Hematopoietic multipotent progenitor cell (in vitro differentiated cells): ENCODE data around the gene LPCAT1. TPM values are rescaled to one million over a fixed set of nuclear protein-coding genes. Genes with fewer than 3 reads are reported as not detected.

Experiments
- DNase-seq, 3 donors: peaks; one replicate each; pipeline ENCODE4 v3.0.0-alpha.2; 2011 to 2015; ENCODE audit warnings: low read depth in 2 of 3, low spot score in 2 of 3
- total RNA-seq: library from RNA; depleted of rRNA; stranded (reverse); fragments of >200 nt; gene quantifications from one replicate; pipeline ENCODE4 v1.2.3, GENCODE V29; 2012

LPCAT1 gene
- total RNA-seq, 1 donor, result 27.5 TPM

DNA sequence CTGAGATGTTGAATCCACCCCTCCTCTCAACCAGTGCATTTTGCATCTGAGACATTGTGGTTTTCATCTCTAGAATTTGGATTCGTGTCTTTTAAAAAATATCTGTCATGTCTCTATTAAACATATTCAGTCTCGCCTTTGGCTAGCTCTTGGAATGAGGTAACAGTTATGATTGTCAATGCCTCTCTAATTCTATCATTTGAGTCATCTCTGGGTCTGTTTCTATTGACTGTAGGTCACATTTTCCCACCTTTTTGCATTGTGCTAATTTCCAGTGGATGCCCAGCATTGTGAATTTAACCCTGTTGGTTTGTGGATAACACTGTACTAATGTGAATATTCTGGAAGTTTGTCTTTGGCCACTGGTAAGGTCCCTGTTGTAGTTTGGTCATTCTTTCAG, 70.1 kb downstream of the LPCAT1 start:
- DNase-seq, result no peak

DNA sequence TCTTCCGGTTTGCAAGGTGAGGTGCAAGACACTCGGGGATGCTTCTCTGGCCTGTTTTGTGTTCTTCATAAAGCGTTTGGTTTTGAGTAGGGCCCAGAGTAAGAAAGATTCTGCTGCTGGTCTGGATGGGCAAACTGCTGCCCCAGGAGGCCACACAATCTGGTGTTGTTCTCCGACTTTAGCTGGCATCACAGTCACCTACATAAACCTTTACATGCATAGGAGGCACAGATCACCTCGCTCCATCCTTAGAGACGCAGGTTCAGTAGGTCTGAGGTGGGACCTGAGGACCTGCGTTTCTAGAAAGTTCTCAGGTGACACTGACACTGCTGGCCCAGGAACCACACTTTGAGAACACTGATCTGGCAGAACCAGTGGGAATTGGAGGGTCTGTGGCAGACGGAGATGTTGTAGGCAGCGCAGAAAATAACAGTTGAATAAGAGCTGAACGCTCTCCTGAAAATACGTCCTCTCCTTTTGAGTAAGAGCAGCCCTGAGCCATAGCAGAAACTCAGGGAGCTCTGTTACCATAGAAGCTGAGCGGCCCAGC, 74.6 kb downstream of the LPCAT1 start:
- no peak for DNase-seq

DNA sequence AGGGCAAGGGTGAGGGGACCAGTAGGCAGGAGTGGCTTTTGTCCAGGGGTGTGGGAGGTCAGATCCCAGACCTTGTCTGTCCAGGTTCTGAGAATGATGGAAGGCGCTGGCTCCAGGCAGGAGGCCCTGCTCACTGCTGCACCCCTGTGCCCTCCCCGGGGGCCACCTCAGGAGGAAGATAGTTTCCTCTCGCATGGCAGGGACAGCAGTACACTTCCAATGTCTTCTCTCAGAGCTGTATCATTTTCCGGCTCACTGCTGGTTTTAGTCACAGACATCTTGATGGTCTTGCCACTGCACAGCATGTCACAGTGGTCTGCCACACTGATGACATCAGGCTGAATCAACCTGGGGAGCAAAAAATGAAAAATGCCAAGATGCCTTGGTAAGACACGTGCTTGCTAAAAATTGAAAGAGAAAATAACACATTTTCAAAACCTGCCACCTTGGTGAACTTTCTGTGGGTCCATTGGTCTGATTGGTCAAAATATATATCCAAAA, 75.2 kb downstream of the LPCAT1 start:
- no peak for DNase-seq

DNA sequence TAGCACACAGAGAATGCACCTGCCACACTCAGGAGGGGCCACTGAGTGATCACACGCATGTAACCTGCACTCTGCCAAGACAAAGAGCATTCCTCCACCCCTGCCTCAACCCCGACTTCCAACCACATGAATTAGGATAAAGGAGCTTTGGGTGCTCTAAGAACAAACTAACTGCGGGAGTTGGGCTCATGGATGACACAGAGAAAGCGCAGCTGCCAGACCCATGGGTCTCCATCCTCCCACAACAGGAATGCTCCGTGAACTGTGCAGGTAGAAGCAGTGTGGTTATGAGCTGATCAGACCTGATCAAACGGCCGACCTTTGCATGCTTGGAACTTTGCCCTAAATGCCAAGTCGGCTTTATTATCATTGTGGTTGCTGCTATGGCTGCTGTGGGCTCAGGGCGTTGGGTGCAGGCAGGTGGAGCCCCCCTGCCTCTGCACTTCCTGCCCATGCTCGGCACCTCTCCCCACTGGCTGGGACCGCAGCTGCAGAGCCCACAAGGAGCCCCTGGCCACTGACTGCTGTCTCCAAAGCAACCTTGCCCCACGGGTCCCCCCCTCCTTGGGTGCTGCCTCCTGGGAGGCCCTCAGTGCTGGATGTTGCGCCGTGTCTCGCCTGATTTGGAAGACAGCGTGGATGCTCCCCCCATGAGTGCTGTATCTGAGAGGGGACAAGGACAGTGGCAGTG, 75.9 kb downstream of the LPCAT1 start:
- no peak for DNase-seq

DNA sequence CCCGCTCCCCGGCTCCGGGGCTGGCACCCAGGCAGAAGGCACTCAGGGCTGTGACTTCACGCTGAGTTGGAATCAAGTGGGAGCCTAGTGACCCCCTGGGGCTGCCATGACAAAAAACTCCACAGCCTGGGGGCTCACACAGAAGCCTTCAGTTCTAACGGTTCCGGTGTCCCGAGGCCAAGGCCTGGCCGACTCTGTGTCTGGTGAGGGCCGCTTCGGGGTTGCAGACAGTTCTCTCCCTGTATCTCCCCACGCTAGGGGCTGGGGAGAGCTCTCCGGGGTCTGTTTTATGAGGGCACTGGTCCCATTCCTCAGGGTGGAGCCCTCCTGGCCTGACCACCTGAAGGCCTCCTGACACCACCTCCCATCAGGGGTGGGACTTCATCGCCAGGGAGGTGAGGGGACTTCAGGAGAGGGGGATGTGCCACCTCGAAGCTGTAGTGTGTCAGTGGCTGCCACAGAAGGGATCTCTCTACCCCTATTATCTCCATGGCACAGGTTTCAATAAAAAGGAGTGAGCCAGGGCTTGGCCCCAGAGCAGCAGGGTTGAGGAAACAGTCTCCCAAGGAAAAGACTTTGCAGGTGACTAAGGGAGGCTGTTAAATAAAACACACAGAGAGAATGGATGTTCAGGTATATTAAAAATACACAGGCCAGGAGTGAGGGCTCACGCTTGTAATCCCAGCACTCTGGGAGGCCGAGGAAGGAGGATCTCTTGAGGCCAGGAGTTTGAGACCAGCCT, 77.0 kb downstream of the LPCAT1 start:
- DNase-seq, result no peak

DNA sequence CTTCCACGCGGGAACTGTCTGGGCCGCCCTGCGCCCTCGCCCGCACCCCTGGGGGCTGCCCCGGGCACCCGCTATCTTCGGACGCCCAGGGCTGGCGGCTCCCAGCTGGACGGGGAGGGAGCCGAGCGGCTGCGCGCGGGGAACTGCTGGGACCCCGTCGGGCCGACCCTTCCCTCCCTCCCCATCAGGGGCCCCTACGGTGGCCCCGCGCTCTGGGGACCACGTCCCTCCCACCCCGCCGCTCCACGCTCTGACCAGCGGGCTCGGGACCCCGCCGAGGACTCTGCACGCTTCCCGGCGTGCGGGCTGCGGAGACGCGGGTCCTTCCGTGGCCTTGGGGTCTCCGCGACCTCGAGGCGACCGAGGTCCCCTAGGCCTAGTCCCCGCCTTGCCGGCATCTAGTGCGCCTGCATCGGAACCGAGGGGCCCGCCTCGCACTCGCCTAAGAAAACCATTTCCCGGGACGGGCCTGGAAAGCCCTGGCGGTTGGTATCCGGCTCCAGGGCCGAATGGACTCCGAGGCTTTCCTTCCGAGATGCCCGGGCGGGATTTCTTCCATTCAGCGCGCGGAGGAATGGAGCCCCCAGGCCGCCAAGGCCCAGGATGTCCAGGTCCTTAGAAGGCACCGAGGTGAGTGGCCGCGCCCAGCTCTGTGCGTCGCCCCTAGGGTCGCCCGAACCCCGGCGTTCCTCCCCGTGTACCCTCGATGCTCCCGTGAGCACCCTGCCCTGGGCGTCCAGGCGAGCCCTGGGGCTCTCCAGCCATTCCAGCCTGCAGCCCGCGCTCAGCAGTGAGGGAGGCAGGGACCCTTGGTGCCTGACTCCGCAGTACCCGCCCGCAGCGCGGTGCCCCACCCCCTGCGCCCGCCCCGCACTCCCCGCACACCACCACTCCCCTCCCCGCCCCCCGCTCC, 77.8 kb downstream of the LPCAT1 start:
- DNase-seq, result no peak

DNA sequence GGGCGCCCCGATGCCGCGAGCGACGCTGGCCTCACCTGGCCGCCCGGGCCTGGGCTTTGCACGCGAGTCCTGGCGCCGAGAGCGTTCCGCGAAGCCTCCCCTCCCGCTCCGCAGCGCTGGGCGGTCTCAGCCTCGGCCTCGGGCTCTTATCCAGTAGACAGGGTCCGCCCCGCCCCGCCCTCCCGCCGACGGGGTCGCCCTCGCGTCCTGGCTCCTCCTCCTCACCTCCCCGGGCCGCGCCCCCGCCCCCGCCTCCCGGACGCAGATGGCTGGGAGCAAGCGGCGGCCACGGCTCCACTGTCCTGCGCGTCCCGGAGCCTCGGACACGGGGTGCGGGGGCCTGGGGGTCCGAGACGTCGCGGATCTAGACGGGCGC, 78.5 kb downstream of the LPCAT1 start, which contains the start of gene SLC6A3:
SLC6A3 (minus strand) TSS at position 128 of the 376 bp plus-strand sequence. CDS start 2,243 bp downstream, outside the sequence.
- peak in 2 of 3 donors; percentile 24 to 30 for DNase-seq

DNA sequence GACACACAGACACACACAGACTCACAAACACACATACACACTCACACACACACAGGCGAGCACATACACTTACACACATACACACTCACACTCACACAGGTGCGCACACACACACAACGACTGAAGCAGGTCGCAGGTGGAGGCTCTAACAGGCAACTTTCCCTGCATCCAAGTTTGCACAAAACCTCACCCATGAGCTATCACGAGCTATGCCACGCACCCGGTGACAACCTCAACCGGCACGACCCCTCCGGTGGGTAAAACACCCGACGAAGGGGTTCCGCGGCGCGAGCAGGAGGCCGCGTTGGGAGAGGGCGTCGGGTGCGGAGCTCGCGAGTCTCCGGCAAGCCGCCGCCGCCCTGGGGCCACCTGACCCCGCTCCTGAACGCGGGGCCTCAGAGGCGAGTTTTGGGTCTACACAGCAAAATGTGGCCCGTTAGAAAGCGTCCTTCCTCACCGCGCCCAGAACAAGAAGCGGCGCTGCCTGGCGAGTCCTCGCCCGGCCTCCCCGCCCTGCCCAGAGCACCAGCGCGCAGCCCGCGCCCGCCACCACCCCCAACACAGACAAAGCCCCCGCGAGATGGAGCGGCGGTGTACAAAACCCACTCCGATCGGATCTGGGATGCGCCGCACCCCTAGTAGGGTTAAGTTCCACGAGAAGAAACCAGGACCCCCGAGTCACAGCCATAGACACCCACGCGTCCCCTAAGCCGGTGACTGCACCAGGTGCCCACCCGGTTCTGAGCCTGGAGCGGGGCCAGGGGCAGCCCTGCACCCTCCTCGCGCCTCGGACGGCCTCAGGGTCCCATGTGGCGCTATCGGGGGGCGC, 79.2 kb downstream of the LPCAT1 start:
- no peak for DNase-seq

DNA sequence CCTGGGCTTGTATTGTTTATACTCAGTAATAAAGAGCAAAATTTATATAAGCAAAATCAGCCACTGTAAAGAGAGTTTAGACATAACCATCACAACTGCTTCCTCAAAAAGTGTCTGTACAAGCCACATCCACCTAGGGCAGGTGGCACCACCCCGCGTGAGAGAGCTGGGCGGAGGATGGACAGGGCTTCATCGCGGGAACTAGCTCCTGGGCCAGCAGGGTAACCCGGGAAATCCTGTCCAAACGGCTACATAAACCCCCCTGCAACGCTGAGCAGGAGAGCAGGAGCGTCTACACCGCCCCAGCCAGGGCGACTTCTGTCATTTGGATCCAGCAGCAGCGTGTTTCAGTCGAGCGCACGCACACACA, 79.8 kb downstream of the LPCAT1 start:
- DNase-seq, result no peak

DNA sequence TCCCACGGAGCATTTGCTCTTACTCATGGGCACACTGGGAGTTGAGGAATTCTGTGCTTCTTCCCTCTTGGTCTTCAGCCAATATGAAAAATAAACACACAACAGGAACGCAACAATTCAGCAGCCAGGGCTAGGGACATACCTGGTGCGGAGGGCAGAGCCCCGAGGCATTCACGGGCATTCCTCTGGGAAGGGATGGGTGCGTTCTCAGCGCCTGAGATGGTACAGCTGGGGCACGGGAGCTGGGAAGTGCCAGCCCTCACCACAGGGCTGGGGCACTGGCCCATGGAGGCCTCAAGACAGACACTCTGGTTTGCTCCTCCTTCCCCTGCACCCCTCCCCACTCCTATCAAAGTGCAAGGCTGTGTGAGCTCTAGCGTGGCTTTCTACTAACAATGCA, 80.6 kb downstream of the LPCAT1 start:
- no peak for DNase-seq

DNA sequence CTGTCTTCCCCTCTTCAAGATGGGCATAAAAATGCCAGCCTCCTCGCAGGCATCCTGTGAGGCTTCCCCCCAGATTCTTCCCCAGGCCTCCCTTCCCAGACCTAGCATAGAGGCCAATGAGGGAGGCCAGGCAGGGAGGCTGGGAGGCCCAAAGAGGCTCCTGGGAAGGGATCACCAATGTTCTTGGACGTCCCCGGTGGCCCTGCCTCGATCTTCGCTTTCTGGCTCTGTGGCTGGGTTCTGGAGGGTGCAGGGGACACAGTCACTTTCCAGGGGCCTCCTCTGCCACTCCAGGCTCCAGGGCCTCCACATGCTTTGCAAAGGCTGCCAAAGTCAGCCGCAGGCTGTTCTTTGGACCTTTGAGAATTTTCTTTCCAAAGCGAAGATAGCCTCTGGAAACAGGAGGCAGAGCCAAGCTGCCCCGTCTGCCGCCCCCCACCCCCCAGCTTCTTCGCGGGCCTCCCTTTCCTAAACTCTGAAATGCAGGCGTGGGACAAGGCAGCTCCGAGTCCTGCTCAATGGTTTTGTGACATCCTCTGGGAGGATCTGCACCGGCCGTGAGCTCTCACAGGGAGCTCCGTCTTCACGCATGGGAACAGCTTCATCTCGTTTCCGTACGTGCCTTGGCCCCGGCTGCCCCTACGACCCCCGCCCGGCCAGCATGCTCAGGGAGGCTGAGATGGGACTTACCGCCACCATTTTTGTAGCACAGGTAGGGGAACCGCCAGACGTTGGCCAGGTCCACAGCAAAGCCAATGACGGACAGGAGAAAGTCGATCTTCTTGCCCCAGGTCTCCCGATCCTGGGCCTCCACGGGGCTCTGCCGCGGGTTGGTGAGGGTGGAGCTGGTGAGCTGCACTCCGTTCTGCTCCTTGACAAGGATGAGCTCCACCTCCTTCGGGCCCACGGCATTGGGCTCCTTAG, 81.3 kb downstream of the LPCAT1 start:
- DNase-seq, result no peak

DNA sequence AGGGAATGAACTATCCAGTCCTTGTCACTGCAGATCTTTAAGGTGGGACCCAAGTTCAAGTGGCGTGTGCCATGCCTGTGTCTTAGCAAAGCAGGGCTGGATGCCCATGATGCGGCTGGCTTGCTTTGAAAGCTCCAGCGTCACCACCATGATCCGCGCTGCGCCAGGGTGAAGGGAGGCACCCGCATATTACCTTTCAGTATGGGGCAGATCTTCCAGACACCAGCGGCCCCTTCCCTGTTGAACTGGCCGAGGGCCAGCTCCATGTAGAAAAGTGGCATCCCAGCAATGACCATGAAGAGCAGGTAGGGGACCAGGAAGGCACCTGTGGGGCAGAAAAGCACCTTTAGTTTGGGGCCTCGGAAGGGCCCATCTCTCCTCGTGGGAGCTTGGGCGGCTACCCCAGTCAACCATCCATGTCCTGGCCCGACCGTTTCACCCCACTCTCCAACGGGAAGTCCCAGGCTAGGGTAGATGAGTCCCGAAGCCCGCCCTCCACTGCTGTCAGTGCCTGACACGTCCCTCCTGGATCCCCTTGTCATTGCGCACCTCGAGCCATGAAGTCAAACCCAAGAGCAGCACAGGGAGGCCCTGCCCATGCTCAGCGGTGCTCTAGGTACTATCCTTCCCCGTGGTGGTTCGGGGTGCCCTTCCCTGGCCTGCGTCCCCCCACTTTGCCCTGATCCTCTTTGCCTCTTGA, 82.4 kb downstream of the LPCAT1 start:
- DNase-seq, result no peak

DNA sequence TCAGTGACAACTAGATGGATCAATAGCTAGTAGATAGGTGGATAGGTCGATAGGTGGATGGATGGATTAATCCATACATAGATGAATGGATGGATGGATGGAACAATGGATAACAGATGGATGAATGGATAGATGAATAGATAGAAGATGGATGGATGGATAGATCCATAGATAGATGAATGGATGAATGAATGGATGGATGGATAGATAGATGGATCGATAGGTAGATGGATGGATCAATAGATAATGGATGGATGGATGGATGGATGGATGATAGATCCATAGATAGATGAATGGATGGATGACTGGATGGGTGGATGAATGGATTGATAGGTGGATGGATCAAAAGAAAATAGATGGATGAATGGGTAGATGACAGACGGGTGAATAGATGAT, 83.7 kb downstream of the LPCAT1 start:
- DNase-seq, result no peak

DNA sequence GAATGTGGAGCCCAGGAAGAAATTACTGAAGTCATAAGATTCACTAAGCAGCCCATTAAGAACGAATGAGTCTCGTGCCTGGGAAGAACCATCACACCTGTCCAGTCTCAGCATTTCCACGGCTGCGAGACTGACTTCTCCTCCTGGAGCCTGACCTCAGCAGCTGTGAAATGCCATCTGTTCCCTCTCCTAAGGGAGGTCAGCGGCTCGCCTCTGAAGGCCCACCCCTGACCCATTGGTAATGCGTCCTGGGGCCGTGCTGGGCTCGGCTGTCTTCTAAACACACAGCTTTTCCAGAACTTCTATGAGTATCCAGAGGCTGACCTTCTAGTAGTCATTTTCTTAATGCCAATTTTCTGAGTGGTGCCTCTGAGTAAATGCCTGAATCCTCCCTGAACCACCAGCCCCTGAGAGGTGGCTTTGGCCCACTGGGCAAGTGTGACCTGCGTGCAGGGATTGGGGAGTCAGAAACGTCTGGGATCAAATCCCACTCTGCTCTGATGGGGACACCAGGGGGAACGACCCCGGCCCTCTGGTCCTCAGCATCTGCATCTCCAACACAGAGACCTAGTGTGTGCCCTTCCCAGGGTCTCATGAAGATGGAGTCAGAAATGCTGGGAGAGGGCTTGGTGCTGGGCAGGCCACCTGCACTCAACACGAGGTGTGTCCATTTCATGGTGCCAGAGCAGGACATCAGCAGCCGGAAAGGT, 84.2 kb downstream of the LPCAT1 start:
- DNase-seq, result no peak

DNA sequence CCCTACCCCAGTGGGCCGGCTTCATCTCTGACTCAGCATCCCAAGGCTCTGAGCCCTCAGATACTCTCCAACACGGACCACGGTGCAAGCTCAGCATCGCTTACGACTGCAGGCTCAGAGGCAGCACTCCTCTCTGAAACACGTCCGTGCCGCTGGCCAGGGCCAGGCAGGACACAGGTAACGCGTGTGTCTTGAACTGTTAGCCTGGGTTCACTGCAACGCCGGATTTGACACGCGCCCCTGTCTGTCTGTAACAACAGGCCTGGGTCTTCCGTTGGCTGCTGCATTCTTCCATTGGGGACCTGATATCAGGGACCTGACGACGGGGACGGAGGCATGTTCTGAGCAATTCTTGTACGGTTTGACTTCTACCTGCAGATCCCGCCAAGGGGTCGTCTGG, 84.9 kb downstream of the LPCAT1 start:
- no peak for DNase-seq

DNA sequence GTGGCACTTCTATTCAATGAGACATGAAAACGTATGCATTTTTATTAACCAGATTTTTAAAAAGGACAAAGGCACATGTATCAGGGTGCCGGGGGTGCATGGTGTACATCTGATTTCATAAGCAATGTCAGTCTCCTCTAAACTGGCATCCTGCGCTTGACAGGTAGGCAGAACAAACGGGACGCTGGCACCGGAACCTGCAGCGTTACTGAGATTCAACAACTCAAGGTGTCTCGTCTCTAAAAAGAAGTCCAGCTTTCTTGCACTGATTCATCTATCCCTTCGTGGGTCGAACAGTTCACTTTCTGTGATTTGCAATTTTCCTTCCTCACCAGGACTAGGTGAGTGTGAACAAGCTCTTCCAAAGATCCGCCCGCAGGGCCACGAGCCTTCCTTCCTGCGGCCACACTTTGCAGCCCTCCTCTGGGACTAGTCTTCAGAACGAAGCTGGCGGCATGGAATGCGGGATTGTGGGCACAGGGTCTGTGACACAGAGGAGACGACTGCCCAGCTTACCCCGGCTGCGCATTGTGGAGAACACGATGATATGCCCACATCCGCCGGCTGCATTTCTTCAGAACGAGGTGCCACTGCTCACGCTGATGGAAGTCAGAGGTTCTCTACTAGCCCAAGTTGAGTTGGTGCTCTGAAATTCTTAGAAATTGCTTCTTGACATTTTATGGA, 85.7 kb downstream of the LPCAT1 start:
- DNase-seq, result no peak

DNA sequence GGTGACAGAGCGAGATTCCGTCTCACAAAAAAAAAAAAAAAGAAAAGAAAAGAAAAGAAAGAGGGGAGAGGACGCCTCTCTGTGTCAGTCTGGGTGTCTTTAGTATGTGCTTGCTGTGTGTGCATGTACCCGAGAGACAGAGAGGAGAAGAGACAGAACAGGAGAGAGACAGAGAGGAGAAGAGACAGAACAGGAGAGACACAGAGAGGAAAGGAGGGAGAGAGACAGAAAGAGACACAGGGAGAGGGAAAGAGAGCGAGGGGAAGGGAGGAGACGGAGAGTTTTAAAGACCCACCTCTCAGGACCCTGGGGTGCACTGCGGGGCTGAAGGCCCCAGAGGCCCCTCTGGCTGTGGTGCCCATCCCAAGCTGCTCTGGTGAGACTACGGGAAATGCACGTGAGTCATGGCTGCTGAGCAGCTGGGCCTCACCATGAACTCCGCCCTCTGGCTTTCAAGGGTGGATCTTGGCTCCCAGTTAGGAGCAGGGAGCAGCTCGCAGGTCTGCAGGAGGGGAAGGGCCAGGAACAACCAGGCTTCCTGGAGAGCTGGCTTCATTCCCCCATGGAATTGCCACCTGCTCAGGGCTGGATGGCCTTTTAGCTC, 86.4 kb downstream of the LPCAT1 start:
- no peak for DNase-seq
